Activated gamma-delta T cell treated with Interleukin-2 at 50 U/mL for 16 hours (primary cell): ENCODE measurements around the gene CHST3.

Source experiments
- DNase-seq: peaks from one replicate; pipeline ENCODE4 v3.0.0-alpha.2; 2020

Gene CHST3

DNA sequence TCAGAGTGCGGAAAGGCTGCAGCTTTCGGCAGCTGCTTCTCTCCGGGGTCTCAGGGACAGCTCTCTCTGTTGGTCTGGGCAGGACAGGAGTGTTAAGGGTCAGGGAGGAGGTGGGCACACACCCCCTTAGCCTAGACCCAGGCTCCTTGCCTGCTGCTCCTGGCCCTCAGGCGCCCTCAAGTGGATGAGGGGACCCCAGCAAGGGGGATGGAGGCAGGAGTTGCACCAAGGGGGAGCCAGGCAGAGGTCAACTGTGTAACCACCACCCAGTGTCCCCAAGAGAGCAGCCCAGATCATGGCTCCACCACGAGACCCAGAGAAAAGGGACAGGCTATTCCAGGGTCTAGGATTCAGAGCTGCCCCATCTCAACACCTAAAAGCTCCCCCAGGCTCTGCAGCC is 97.3 kb downstream of the CHST3 start:
- DNase-seq: no peak

- no peak for DNase-seq
These were observed 97.7 kb downstream of the CHST3 start for GRCh38 chr10:72061930-72062329.

DNA sequence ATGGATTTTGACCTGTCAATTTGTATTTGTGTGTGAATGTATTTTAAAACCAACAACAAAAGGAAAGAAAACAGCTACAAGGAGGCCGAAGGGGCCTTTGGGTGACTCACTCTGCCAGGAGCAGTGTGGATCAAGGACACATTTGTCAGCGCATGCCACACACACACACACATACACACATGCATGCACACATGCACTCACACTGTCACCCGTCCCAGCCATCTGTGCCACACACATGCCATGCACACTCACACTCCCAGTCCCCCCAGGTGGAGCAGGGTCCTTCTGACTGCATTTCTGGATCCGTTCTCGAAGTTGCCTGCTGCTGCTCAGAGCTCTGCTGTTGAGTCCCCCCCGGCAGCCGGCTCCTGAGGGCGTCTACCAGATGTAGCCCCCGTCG is 98.2 kb downstream of the CHST3 start:
- DNase-seq: no peak
